Stomach (tissue), 4 donors: ENCODE results near the gene SUPT3H.

Source experiments
- EP300 ChIP-seq: sonication (generic); formaldehyde crosslinking; IDR thresholded peaks from one replicate; pipeline ENCODE4 v1.6.1; 2017; ENCODE audit warnings: antibody characterized with exemption
- POLR2A ChIP-seq, 4 donors: fragments of 450-650 bp; IDR thresholded peaks; one replicate each; pipeline ENCODE4 v1.6.1; 2016; ENCODE audit warnings: antibody characterized with exemption in 4 of 4, control low read depth in 2 of 4, mild to moderate bottlenecking in 1 of 4, moderate library complexity in 1 of 4
- POLR2AphosphoS5 ChIP-seq, 3 donors: sonication (generic); formaldehyde crosslinking; IDR thresholded peaks; one replicate each; pipeline ENCODE4 v1.6.1; 2016; ENCODE audit warnings: antibody characterized with exemption in 3 of 3
- TF ChIP-seq, protein P1 (sequence below), 7 experiments: fragments of 450-650 bp in 4 of 7; fragments of 200-600 bp in 3 of 7; sonication (generic) in 3 of 7; IDR thresholded peaks; one replicate each; pipeline ENCODE4 v1.5.1; 2016 to 2019; ENCODE audit warnings: antibody characterized with exemption in 7 of 7, control low read depth in 2 of 7, mild to moderate bottlenecking in 1 of 7

DNA sequence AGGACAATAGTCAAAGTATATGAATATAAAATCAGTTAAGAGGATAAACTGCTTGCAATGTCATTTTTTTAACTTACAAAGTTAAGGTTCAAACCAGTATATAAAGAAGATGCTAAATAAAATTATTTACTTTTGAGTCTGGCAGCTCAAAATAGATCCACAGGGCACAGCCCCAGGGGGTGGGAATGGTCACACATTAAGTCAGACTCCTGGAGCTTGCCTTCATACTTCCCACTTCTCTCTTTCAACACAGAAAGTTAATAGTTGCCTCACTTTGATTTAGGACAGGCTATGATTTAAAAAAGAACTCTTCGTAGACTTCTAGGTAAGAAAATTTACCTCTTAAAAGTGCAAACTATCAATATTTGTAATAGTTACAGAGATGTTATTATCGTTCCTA is 207.9 kb downstream of the SUPT3H start:
- TF ChIP-seq, protein P1, sequence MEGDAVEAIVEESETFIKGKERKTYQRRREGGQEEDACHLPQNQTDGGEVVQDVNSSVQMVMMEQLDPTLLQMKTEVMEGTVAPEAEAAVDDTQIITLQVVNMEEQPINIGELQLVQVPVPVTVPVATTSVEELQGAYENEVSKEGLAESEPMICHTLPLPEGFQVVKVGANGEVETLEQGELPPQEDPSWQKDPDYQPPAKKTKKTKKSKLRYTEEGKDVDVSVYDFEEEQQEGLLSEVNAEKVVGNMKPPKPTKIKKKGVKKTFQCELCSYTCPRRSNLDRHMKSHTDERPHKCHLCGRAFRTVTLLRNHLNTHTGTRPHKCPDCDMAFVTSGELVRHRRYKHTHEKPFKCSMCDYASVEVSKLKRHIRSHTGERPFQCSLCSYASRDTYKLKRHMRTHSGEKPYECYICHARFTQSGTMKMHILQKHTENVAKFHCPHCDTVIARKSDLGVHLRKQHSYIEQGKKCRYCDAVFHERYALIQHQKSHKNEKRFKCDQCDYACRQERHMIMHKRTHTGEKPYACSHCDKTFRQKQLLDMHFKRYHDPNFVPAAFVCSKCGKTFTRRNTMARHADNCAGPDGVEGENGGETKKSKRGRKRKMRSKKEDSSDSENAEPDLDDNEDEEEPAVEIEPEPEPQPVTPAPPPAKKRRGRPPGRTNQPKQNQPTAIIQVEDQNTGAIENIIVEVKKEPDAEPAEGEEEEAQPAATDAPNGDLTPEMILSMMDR (IDR thresholded peaks at IDR 0.05), result no peak
- TF ChIP-seq POLR2AphosphoS5 (IDR thresholded peaks at IDR 0.05) (no peak), POLR2A (IDR thresholded peaks at IDR 0.05) (no peak), EP300 (no peak)
